SJCRH30 (cell line): Measurements from ENCODE around the gene GINS2. TPM values are rescaled to one million over a fixed set of nuclear protein-coding genes. Genes with fewer than 3 reads are reported as not detected.

Source experiments
- DNase-seq, 2 experiments: peaks; one replicate each; pipeline ENCODE4 v3.0.0-alpha.2; 2015 to 2020
- H3K27ac ChIP-seq: fragments of 250-450 bp; sonication (Bioruptor Pico); 2 replicates; pipeline ENCODE4 v1.5.1; 2020; ENCODE audit warnings: mild to moderate bottlenecking, moderate library complexity
- H3K27me3 ChIP-seq: fragments of 250-450 bp; sonication (Bioruptor Pico); 2 replicates; pipeline ENCODE4 v1.5.1; 2020; ENCODE audit warnings: mild to moderate bottlenecking, moderate library complexity
- H3K36me3 ChIP-seq: fragments of 250-450 bp; sonication (Bioruptor Pico); 2 replicates; pipeline ENCODE4 v1.5.1; 2020; ENCODE audit warnings: mild to moderate bottlenecking, moderate library complexity
- H3K4me1 ChIP-seq: fragments of 250-450 bp; sonication (Bioruptor Pico); 2 replicates; pipeline ENCODE4 v1.5.1; 2020; ENCODE audit warnings: mild to moderate bottlenecking, moderate library complexity
- H3K4me3 ChIP-seq: fragments of 250-450 bp; sonication (Bioruptor Pico); 2 replicates; pipeline ENCODE4 v1.5.1; 2020; ENCODE audit warnings: mild to moderate bottlenecking, moderate library complexity
- H3K9me3 ChIP-seq: fragments of 250-450 bp; sonication (Bioruptor Pico); replicated peaks from 2 replicates; pipeline ENCODE4 v1.5.1; 2020; ENCODE audit warnings: mild to moderate bottlenecking, moderate library complexity
- total RNA-seq: library from RNA; depleted of rRNA; stranded (reverse); fragments of >200 nt; shearing (Covaris generic); gene quantifications from 2 replicates; pipeline ENCODE4 v1.2.3, GENCODE V29; 2014

The GINS2 gene
- total RNA-seq, 1 experiment from 2014 or later, result 51.2 TPM

DNA sequence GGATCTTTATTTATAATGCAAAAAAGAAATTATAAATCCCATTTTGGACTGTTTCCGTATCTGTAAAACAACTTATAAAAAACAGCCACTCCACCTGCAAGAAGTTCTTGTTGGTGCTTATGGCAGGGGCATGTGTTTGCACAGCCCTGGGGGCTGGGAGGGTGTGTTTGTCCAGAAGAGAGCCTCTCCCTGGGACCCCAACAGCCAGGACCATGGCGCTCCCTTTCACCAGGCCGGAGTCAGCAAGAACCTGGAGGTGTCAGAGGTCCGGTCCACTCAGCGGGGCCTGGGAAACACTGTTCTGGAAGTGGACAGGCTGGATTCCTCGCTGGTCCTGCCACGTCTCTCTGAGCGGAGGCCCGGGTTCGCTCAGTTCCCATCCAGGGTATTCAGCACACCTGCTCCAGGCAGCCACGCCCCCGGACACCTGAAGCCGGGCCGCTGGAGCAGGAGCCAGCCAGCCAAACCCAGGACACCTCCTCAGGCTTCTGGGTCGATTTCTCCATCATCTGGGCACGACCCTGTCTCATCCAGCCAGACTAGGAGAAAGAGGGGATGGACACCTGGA is 18.9 kb upstream of the GINS2 start:
- peaks cover 4% of the 10 kb centered on the region; the same call in 1 of the 2 replicates for H3K4me1 ChIP-seq
- no peak overlapping the region for H3K4me3 ChIP-seq
- no peaks in the 10 kb centered on the region for H3K36me3 ChIP-seq
- H3K9me3 ChIP-seq, result no peaks in the 10 kb centered on the region
- no peak for DNase-seq
- H3K27me3 ChIP-seq, result no peaks in the 10 kb centered on the region
- H3K27ac ChIP-seq, result no peak overlapping the region

GRCh38 chr16:85706449-85707034 is 17.8 kb upstream of the GINS2 start:
- no peak overlapping the region for H3K27ac ChIP-seq
- no peaks in the 10 kb centered on the region for H3K36me3 ChIP-seq
- no peak for DNase-seq
- no peaks in the 10 kb centered on the region for H3K27me3 ChIP-seq
- peaks cover 4% of the 10 kb centered on the region; the same call in 1 of the 2 replicates for H3K4me1 ChIP-seq
- no peaks in the 10 kb centered on the region for H3K9me3 ChIP-seq
- no peak overlapping the region for H3K4me3 ChIP-seq

DNA sequence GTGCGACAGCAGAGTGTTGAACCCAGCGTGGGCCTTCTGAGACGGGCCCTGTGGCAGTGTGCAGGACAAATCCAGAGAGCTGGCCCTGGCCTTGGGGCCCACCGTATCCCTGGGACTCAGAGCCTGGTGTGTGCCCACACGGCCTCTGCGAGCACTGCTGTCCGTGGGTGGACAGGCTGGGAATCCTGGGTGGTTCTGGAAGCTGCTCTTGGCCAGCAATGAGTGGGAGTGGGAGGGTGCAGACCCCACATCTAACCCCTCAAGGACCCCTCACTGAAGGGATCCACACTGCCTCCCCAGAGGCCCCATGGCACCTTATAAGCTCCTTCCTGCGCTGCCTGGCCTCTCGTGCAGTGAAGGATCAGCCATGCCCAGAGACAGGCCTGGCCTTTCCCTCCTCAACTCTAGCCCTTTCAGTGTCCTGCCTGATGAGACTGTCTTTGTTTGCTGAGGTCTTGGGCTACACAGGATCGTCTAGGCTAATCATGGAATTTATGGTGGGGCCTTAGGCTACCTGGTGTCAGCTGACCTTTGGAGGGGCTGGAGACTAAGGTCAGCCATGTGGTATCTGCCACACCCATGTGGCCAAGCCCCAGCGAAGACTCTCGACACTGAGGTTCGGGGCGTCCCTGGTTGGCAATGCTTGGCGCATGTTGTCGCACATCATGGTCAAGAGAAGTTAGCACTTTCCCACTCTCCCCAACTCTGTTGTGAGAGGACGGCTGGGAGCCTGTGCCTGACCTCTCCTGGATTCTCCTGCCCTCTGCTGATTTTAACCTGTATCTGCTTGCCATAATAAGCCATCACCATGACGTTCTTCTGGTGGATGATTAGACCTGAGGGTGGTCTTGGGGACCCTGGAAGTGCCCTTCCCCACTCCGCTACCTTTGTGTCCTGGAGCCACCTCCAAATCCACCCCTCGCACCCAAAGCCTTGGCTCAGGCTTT is 16.4 kb upstream of the GINS2 start:
- Histone ChIP-seq H3K4me1 (no peaks in the 10 kb centered on the region; the same call in 1 of the 2 replicates), H3K36me3 (no peaks in the 10 kb centered on the region)

DNA sequence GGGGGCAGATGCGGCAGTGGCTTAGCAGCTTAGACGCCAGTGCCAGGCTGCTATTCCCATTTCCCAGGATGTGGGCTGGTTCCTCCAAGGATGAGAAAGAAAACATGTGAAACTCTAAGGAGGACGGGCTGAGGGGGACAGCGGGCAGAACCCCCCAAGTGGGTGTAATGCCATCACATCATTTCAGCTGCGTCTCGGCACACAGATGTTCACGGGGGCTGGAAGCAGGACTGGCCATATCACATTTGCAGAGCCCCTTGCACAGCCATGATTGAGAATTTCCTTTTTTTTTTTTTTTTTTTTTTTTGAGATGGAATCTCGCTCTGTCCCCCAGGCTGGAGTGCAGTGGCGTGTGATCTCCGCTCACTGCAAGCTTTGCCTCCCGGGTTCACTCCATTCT is 15.3 kb upstream of the GINS2 start:
- DNase-seq, result no peak
- no peaks in the 10 kb centered on the region for H3K36me3 ChIP-seq
- no peaks in the 10 kb centered on the region for H3K4me1 ChIP-seq

More for the DNA sequence above, 16.4 kb upstream of the GINS2 start:
- H3K9me3 ChIP-seq, result no peaks in the 10 kb centered on the region
- DNase-seq, result no peak
- no peak overlapping the region for H3K4me3 ChIP-seq
- H3K27me3 ChIP-seq, result no peaks in the 10 kb centered on the region
- H3K27ac ChIP-seq, result no peak overlapping the region

GRCh38 chr16:85699628-85700027 is 10.9 kb upstream of the GINS2 start:
- Histone ChIP-seq H3K27me3 (no peaks in the 10 kb centered on the region), H3K4me3 (no peak overlapping the region)
- DNase-seq, result no peak

More for the DNA sequence above, 15.3 kb upstream of the GINS2 start:
- no peaks in the 10 kb centered on the region for H3K27me3 ChIP-seq
- no peaks in the 10 kb centered on the region for H3K9me3 ChIP-seq
- no peak overlapping the region for H3K27ac ChIP-seq
- H3K4me3 ChIP-seq, result no peak overlapping the region

DNA sequence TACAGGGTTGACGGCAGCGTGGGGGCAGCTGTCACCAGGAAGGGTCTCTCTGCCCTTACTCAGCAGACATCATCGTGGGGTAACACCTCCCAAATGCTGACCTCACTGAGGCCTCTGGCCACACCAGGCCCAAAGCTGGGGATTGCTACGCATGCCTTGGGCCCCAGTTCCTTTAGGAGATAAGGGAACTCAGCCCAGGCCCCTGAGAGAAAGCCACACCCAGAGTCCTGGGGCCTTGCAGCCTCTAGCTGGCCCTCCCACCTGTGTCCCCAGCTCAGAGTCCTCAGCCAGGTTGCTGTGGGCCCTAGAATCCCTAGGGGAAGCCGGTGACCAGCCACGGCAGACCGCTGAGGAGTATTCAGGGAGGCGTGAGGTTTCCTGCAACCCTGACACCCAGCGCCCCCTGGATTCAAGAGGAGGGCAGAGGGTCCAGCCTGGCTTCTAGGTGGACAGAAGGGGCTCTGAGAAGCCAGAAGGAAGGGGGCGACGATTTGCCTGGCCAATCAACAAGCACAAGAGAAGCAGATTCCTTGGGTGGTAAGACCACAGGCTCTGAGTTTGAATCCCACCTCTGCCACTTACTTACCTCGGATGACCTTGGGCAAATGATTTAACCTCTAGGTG is 10.3 kb upstream of the GINS2 start:
- H3K4me1 ChIP-seq, result peaks cover 14% of the 10 kb centered on the region
- H3K27me3 ChIP-seq, result no peaks in the 10 kb centered on the region
- H3K36me3 ChIP-seq, result no peaks in the 10 kb centered on the region
- no peak for DNase-seq
- no peaks in the 10 kb centered on the region for H3K9me3 ChIP-seq
- no peak overlapping the region for H3K4me3 ChIP-seq
- no peak overlapping the region for H3K27ac ChIP-seq

More at GRCh38 chr16:85699628-85700027, 10.9 kb upstream of the GINS2 start:
- H3K4me1 ChIP-seq, result peaks cover 14% of the 10 kb centered on the region
- no peaks in the 10 kb centered on the region for H3K9me3 ChIP-seq
- no peak overlapping the region for H3K27ac ChIP-seq
- H3K36me3 ChIP-seq, result no peaks in the 10 kb centered on the region

GRCh38 chr16:85698459-85698891 is 9.7 kb upstream of the GINS2 start:
- no peak overlapping the region for H3K27ac ChIP-seq
- H3K27me3 ChIP-seq, result no peaks in the 10 kb centered on the region
- no peaks in the 10 kb centered on the region for H3K9me3 ChIP-seq
- H3K4me1 ChIP-seq, result peaks cover 14% of the 10 kb centered on the region
- H3K4me3 ChIP-seq, result no peak overlapping the region
- H3K36me3 ChIP-seq, result no peaks in the 10 kb centered on the region
- DNase-seq, result no peak

DNA sequence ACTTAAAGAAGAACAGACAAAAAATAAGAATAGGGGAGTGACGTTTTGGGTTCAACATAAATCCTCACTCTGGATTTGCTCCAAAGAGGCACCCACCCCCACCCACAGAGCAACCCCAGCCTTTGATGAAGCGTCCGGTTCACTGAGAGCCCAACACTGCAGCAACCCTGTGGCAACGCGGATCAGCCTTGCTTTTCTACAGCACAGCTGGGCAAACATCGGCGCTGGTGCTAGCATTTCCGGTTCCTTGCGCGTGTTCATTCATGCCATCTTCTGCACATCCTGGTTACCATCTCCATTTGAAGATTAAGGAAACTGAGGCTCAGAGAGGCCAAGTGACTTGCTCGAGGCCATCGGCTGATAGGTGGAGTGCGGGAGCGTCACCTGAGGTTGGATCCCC is 8.7 kb upstream of the GINS2 start:
- Histone ChIP-seq H3K4me1 (peaks cover 14% of the 10 kb centered on the region), H3K27ac (peak overlapping the region; percentile 73), H3K4me3 (peak overlapping the region; percentile 35), H3K27me3 (no peaks in the 10 kb centered on the region), H3K36me3 (no peaks in the 10 kb centered on the region), H3K9me3 (no peaks in the 10 kb centered on the region)
- DNase-seq, result peak; percentile 63 to 74

GRCh38 chr16:85696781-85697180 is 8.0 kb upstream of the GINS2 start:
- H3K4me1 ChIP-seq, result peaks cover 14% of the 10 kb centered on the region
- peak; percentile 39 to 72 for DNase-seq
- H3K9me3 ChIP-seq, result no peaks in the 10 kb centered on the region
- H3K27me3 ChIP-seq, result no peaks in the 10 kb centered on the region
- H3K27ac ChIP-seq, result peak overlapping the region; percentile 73
- no peaks in the 10 kb centered on the region for H3K36me3 ChIP-seq
- H3K4me3 ChIP-seq, result peak overlapping the region; percentile 35

- Histone ChIP-seq H3K27ac (no peak overlapping the region), H3K4me1 (peaks cover 14% of the 10 kb centered on the region), H3K9me3 (no peaks in the 10 kb centered on the region), H3K36me3 (no peaks in the 10 kb centered on the region), H3K27me3 (no peaks in the 10 kb centered on the region), H3K4me3 (no peak overlapping the region)
- DNase-seq, result no peak
Observed at GRCh38 chr16:85695196-85696128, 6.7 kb upstream of the GINS2 start.

DNA sequence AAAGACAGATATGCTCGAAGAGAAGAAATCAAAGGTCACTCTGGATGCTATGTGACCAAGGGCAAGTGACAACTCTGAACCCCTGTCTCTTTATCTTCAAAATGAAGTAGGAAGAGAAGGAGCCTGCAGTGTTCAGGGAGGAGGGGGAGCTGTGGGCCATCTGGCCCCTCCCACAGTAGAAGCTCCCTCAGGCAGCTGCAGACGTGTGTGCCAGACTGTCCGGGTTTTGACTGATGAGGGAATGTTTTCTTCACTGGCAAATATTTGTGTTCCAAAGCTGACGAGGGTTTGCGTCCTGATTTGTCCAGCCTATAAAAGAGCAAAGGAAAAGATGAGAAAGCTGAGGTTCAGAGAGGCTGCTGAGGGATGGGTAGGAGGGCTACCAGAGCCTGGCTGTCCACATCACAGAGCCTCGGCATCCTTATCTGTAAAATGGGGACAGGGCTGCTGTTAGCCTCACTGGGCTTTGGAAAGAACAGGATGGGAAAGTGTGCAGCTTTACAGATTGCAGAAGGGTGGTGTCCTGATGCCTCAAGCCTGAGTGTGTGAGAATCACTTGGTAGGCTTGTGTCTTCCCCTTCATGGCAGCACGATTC is 1.8 kb upstream of the GINS2 start:
- peaks cover 11% of the 10 kb centered on the region for H3K4me1 ChIP-seq
- no peaks in the 10 kb centered on the region for H3K27me3 ChIP-seq
- no peaks in the 10 kb centered on the region for H3K36me3 ChIP-seq
- H3K4me3 ChIP-seq, result no peak overlapping the region
- H3K9me3 ChIP-seq, result no peaks in the 10 kb centered on the region
- H3K27ac ChIP-seq, result no peak overlapping the region
- DNase-seq, result peak; percentile 38 to 53

DNA sequence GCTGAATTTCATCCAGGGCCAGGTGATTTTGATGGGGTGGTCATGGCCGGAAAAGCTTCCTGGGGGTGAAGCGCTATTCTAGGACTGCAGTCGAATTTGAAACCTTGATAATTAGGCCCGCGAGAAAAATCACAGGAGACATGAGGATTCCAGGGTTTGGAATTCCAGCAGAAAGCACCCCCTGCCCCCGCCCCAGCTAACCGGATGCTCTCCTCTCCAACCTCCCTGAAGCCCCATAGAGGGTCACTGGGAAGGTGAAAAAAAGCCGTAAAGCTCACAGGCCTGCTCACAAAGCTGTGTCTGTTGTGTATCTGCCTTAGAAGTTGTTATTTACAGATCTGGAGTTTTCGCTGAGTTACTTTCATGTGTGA is 1.2 kb upstream of the GINS2 start:
- H3K27me3 ChIP-seq, result no peaks in the 10 kb centered on the region

GRCh38 chr16:85689285-85689949 is 663 bp upstream of the GINS2 start:
- Histone ChIP-seq H3K36me3 (peaks cover 2% of the 10 kb centered on the region; the same call in 1 of the 2 replicates), H3K27ac (0 out of 2 replicates have a peak overlapping the region, but pooled peaks have one; percentile 33), H3K4me3 (peak overlapping the region; percentile 86), H3K27me3 (no peaks in the 10 kb centered on the region), H3K4me1 (peaks cover 11% of the 10 kb centered on the region), H3K9me3 (no peaks in the 10 kb centered on the region)
- DNase-seq, result no peak

More for the DNA sequence above, 1.2 kb upstream of the GINS2 start:
- no peak overlapping the region for H3K27ac ChIP-seq
- H3K36me3 ChIP-seq, result no peaks in the 10 kb centered on the region
- no peaks in the 10 kb centered on the region for H3K9me3 ChIP-seq
- no peak for DNase-seq
- H3K4me1 ChIP-seq, result peaks cover 11% of the 10 kb centered on the region
- no peak overlapping the region for H3K4me3 ChIP-seq
